ENCODE results near the gene FRAS1. TPM values are rescaled to one million over a fixed set of nuclear protein-coding genes. Genes with fewer than 3 reads are reported as not detected.
"Not testable (repeated sequence)": the region's sequence is repeated elsewhere in the genome, so short reads cannot be mapped to it uniquely, and the experiment has no call there.

FRAS1 gene
- total RNA-seq, 4 donors from 2014 or later: 3.1 to 11.4 (median 6.7) TPM

- DNase-seq: no peak
- Histone ChIP-seq H3K36me3 (no peaks in the 10 kb centered on the region), H3K4me3 (no peak overlapping the region), H3K27me3 (no peaks in the 10 kb centered on the region), H3K27ac (no peak overlapping the region), H3K4me1 (no peaks in the 10 kb centered on the region), H3K9me3 (no peaks in the 10 kb centered on the region)
- WGBS, 2 donors: 77 to 83% methylated on average over 2 of the region's 2 CpGs
- TF ChIP-seq CTCF (IDR thresholded peaks at IDR 0.05): no peak
- TF ChIP-seq POLR2A (IDR thresholded peaks at IDR 0.05): no peak
- intact Hi-C loops (cut with DNase I): no loop called here
These were observed 24.4 kb downstream of the FRAS1 start for GRCh38 chr4:78081541-78081940.

- Histone ChIP-seq H3K4me1 (no peaks in the 10 kb centered on the region), H3K36me3 (no peaks in the 10 kb centered on the region), H3K9me3 (no peaks in the 10 kb centered on the region), H3K27ac (no peak overlapping the region), H3K27me3 (no peaks in the 10 kb centered on the region), H3K4me3 (no peak overlapping the region)
- no peak for DNase-seq
- intact Hi-C loops (cut with DNase I): no loop called here
- TF ChIP-seq POLR2A (IDR thresholded peaks at IDR 0.05) (no peak), CTCF (IDR thresholded peaks at IDR 0.05) (no peak)
These were observed 25.9 kb downstream of the FRAS1 start for GRCh38 chr4:78083035-78083434.

- H3K27ac ChIP-seq: no peak overlapping the region
- 82 to 90% methylated on average over 3 of the region's 3 CpGs for WGBS, 2 donors
- no peak overlapping the region for H3K4me3 ChIP-seq
These were observed 34.4 kb downstream of the FRAS1 start for GRCh38 chr4:78091534-78091933.

GRCh38 chr4:78092350-78092749 lies 35.2 kb downstream of the FRAS1 start:
- DNase-seq; intact Hi-C loops (cut with DNase I); H3K4me1 ChIP-seq; H3K27ac ChIP-seq; H3K9me3 ChIP-seq; H3K27me3 ChIP-seq; H3K36me3 ChIP-seq; H3K4me3 ChIP-seq: not testable (repeated sequence)
- WGBS, 2 donors: 82 to 96% methylated on average over 5 of the region's 5 CpGs

More at GRCh38 chr4:78091534-78091933, 34.4 kb downstream of the FRAS1 start:
- no peak for TF ChIP-seq CTCF (IDR thresholded peaks at IDR 0.05)
- TF ChIP-seq POLR2A (IDR thresholded peaks at IDR 0.05): no peak
- intact Hi-C loops (cut with DNase I): no loop called here
- no peaks in the 10 kb centered on the region for H3K9me3 ChIP-seq
- no peaks in the 10 kb centered on the region for H3K4me1 ChIP-seq
- DNase-seq: no peak
- no peaks in the 10 kb centered on the region for H3K27me3 ChIP-seq
- no peaks in the 10 kb centered on the region for H3K36me3 ChIP-seq

GRCh38 chr4:78092850-78093249 lies 35.7 kb downstream of the FRAS1 start:
- Histone ChIP-seq H3K4me1 (no peaks in the 10 kb centered on the region), H3K27ac (no peak overlapping the region), H3K4me3 (no peak overlapping the region), H3K27me3 (no peaks in the 10 kb centered on the region), H3K9me3 (no peaks in the 10 kb centered on the region), H3K36me3 (no peaks in the 10 kb centered on the region)
- intact Hi-C loops (cut with DNase I): no loop called here
- no peak for DNase-seq
- no peak for TF ChIP-seq POLR2A (IDR thresholded peaks at IDR 0.05)
- TF ChIP-seq CTCF (IDR thresholded peaks at IDR 0.05): no peak

- DNase-seq: no peak
- Histone ChIP-seq H3K4me1 (peaks cover 0 to 9% (median 0%) of the 10 kb centered on the region in 3 donors), H3K4me3 (no peak overlapping the region), H3K27me3 (no peaks in the 10 kb centered on the region), H3K27ac (no peak overlapping the region), H3K9me3 (no peaks in the 10 kb centered on the region), H3K36me3 (no peaks in the 10 kb centered on the region)
- WGBS, 2 donors: 39 to 65% methylated on average over 2 of the region's 2 CpGs
- TF ChIP-seq CTCF (IDR thresholded peaks at IDR 0.05) (no peak), POLR2A (IDR thresholded peaks at IDR 0.05) (no peak)
- intact Hi-C loops (cut with DNase I): no loop called here
These were observed 38.0 kb downstream of the FRAS1 start for GRCh38 chr4:78095081-78095480.
